ENCODE results near the gene IL19.

Gene IL19

DNA sequence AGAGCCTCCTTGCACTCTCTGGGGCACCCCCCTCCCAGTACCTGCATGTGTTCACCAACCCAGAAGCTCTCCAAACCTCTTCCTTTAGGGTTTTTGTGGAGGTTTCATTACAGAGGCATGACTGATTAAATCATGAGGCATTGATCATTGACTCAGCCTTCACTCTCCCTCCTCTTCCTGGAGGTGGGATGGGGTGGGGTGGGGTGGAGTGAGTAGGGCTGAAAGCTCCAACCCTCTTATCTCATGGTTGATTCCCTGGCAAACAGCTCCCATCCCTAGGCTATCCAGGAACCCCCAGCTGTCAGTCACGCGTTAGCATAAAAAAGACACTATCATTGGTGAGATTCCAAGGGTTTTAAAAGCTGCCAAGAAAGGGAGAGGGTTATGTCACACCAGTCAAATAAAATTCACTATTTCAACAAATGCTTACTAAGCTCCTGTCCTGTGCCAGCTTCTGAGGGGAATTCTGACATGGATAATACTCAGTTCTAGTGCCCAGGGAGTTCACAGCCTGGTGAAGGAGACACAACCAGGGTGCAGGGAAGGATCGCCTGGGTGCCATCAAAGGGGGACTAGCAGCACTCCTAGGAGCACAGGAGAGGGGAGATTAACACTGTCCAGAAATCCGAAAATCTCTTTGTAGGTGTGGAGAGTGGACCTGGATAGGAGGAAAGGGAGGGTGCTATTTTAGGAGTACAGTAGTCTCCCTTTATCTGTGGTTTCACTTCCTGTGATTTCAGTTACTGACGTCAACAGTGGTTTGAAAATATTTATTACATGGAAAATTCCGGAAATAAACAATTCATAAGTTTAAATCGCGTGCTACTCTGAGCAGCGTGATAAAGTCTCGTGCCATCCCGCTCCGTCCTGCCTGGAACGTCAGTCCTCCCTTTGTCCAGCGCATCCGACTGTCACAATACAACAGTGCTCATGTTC, 119.8 kb downstream of the IL19 start:
- no peak overlapping the region for H3K4me3 ChIP-seq (ENCODE audit: low read depth, low read length)

DNA sequence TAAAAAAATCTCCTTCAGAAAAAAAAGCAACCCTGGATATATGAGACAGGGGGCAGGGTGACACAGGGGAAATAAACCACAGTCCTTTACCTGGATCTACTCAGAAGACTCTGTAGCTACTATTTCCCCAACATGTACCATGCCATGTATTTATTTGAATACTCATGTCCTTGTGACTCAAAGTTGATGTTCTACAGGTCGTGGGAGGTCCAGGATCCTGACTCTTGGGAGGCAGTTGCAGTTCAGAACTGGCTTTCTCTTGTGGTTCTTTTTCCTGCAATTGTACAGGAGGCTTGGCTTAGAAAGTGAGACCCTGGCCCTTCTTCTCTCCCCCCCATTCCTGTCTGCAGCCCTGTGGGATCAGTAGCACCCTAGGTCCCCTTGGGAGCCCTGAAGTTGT, 120.8 kb downstream of the IL19 start:
- DNase-seq (ENCODE audit: low read depth) = no peak
- TF ChIP-seq, protein P1, sequence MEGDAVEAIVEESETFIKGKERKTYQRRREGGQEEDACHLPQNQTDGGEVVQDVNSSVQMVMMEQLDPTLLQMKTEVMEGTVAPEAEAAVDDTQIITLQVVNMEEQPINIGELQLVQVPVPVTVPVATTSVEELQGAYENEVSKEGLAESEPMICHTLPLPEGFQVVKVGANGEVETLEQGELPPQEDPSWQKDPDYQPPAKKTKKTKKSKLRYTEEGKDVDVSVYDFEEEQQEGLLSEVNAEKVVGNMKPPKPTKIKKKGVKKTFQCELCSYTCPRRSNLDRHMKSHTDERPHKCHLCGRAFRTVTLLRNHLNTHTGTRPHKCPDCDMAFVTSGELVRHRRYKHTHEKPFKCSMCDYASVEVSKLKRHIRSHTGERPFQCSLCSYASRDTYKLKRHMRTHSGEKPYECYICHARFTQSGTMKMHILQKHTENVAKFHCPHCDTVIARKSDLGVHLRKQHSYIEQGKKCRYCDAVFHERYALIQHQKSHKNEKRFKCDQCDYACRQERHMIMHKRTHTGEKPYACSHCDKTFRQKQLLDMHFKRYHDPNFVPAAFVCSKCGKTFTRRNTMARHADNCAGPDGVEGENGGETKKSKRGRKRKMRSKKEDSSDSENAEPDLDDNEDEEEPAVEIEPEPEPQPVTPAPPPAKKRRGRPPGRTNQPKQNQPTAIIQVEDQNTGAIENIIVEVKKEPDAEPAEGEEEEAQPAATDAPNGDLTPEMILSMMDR (IDR thresholded peaks at IDR 0.05; ENCODE audit: low read depth, low read length, missing control alignments) = no peak
- no peak overlapping the region for H3K4me3 ChIP-seq (ENCODE audit: low read depth, low read length)

More for the DNA sequence above, 119.8 kb downstream of the IL19 start:
- DNase-seq (ENCODE audit: low read depth) = no peak
- TF ChIP-seq, protein P1 (IDR thresholded peaks at IDR 0.05; ENCODE audit: low read depth, low read length, missing control alignments) = no peak
